Measurements from ENCODE around the gene VGF.

DNA sequence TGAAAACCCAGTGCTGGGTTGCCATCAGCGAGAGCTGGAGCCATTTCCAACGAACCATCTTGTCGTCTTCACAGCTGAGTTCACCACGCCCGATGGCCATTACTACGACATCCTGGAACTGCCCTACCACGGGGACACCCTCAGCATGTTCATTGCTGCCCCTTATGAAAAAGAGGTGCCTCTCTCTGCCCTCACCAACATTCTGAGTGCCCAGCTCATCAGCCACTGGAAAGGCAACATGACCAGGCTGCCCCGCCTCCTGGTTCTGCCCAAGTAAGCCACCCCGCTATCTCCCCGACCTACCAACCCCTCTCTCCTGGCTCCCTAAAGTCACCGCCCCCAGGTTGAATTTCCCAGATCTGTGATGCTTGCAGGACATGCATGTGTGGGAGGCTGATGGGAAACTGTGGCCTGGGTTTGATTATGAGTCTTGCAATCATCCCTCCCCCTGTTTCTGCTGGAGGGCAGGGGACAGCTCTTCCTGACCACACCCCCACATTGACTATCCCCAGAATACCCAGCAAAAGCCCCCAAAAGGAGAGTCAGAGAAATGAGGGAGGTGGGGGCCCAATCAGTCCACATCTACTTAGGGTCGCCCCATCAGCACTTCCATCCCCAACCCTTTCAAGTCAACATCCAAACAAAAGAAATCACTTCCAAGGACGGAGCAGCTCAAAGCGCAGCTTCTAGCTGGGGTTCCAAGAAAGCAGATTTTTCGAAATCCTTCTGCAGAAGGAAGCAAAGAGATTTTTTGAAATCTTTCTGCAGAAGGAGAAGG, 31.6 kb downstream of the VGF start:
- TF ChIP-seq, protein P1, sequence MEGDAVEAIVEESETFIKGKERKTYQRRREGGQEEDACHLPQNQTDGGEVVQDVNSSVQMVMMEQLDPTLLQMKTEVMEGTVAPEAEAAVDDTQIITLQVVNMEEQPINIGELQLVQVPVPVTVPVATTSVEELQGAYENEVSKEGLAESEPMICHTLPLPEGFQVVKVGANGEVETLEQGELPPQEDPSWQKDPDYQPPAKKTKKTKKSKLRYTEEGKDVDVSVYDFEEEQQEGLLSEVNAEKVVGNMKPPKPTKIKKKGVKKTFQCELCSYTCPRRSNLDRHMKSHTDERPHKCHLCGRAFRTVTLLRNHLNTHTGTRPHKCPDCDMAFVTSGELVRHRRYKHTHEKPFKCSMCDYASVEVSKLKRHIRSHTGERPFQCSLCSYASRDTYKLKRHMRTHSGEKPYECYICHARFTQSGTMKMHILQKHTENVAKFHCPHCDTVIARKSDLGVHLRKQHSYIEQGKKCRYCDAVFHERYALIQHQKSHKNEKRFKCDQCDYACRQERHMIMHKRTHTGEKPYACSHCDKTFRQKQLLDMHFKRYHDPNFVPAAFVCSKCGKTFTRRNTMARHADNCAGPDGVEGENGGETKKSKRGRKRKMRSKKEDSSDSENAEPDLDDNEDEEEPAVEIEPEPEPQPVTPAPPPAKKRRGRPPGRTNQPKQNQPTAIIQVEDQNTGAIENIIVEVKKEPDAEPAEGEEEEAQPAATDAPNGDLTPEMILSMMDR (conservative IDR thresholded peaks at IDR 0.05; ENCODE audit: low read length) = no peak
- no peak for TF ChIP-seq EZH2phosphoT487 (IDR thresholded peaks at IDR 0.05; ENCODE audit: borderline replicate concordance, low read depth, low read length)

All from OCI-LY7 (cell line).